ENCODE results near the gene FZR1. TPM values are rescaled to one million over a fixed set of nuclear protein-coding genes. Genes with fewer than 3 reads are reported as not detected.

The FZR1 gene
- total and polyA plus RNA-seq, 9 of the 15 experiments (the other 6 are each of a cell fraction or from before 2014, with no cell fraction given): 0.18 to 48.0 (median 22.2) TPM

GRCh38 chr19:3506384-3507340 is 551 bp downstream of the FZR1 start (continued):
- TF ChIP-seq MGA (IDR thresholded peaks at IDR 0.05) (no peak), NFATC3 (IDR thresholded peaks at IDR 0.05) (no peak), ZNF184 (CRISPR knock-in tag; IDR thresholded peaks at IDR 0.05) (no peak), L3MBTL2 (IDR thresholded peaks at IDR 0.05) (no peak), GTF2E2 (tag; IDR thresholded peaks at IDR 0.05) (no peak), FOXA3 (CRISPR knock-in tag; conservative IDR thresholded peaks at IDR 0.05 in 1 of 2, IDR thresholded peaks at IDR 0.05 in 1 of 2) (no peak), THAP12 (CRISPR knock-in tag; IDR thresholded peaks at IDR 0.05) (no peak), ZNF277 (CRISPR knock-in tag; IDR thresholded peaks at IDR 0.05; ENCODE audit: borderline replicate concordance) (no peak)
